ENCODE results near the gene EML4. TPM values are rescaled to one million over a fixed set of nuclear protein-coding genes. Genes with fewer than 3 reads are reported as not detected.

EML4 gene
- total and polyA plus RNA-seq, 7 experiments from 2014 or later = 64.9 to 167 (median 141) TPM

DNA sequence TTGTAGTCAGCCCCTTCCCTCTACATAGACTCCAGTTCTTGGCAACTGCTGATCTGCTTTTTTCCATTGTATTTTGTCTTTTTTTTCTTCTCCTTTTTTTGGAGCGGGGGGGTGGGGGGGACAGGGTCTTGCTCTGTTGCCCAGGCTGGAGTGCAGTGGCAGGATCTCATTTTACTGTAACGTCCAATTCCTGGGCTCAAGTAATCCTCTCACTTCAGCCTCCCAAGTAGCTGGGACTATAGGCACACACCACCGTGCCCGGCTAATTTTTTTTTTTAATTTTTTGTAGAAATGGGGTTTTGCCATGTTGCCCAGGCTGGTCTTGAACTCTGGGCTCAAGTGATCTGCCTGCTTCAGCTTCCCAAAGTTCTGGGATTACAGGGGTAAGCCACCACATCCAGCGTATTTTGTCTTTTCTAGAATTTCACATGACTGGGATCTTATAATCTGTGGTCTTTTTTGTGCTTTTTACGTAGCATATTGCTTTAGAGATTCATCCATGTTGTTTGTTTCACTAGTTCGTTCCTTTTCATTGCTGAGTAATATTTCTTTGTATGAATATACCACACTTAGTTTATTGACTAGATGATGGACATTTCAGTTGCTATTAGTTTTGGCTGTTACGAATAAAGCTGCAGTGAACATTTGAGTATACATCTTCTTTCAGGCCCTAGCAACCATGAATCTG is 17.9 kb downstream of the EML4 start:
- no peak for ATAC-seq
- Mint-ChIP-seq H3K4me3 (peak overlapping the region in 1 of 10 donors; percentile 14), H3K27me3 (no peaks in the 10 kb centered on the region), H3K27ac (peak overlapping the region in 5 of 9 donors; percentile 53 to 80 (median 64)), H3K36me3 (peaks cover 0 to 20% (median 8%) of the 10 kb centered on the region in 5 donors), H3K9me3 (no peaks in the 10 kb centered on the region), H3K4me1 (peaks cover 36 to 91% (median 67%) of the 10 kb centered on the region in 7 donors)
- peaks cover 0 to 3% (median 0%) of the 10 kb centered on the region in 3 experiments for H3K36me3 ChIP-seq (ENCODE audit: control insufficient read depth in 2 of 3, insufficient read depth in 3 of 3, low read length in 3 of 3)
- H3K9me3 ChIP-seq (ENCODE audit: control insufficient read depth in 2 of 3, low read length in 3 of 3) = no peaks in the 10 kb centered on the region
- intact Hi-C loops (cut with micrococcal nuclease) = loop anchor here in 1 of 2 donors (1.0 kb wide), 1 partner anchor 9 kb away; no protein-coding TSS in a partner anchor
- no peaks in the 10 kb centered on the region for H3K27me3 ChIP-seq (ENCODE audit: control insufficient read depth in 2 of 2, insufficient read depth in 2 of 2, low read length in 2 of 2)
- H3K27ac ChIP-seq (ENCODE audit: low read depth, low read length) = no peak overlapping the region
- peaks cover 40 to 51% of the 10 kb centered on the region in 2 donors for H3K4me1 ChIP-seq (ENCODE audit: control insufficient read depth in 2 of 2, insufficient read depth in 2 of 2, low read length in 2 of 2)
- ChIA-PET CTCF (interaction anchor here (1.3 kb wide), 1 partner anchor 92 kb away, joined by 3 read pairs; no protein-coding TSS in a partner anchor), POLR2A (interaction anchor here (0.8 to 2.5 kb wide), 3 partner anchors 14 to 81 kb away, joined by 3 to 8 read pairs (median 6); no protein-coding TSS in a partner anchor)
- DNase-seq = no peak
- no peak overlapping the region for H3K4me3 ChIP-seq (ENCODE audit: low read length)

DNA sequence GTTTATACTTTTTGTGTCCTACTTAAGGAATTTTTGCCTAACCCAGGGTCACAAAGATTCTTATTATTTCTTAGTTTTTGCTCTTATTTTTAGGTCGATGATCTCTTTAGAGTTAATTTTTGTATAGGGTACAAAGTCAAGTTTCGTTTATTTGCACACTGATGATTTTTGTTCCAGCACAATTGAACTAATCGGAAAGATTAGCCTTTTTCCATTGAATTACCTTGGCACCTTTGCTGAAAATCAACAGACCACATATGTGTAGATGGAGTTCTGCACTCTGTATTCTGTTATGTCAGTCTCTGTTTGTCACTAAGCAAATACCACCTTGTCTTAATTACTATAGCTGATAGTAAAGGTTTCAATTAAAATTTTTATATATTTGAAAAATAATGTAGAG is 18.7 kb downstream of the EML4 start:
- DNase-seq = no peak
- Histone ChIP-seq H3K36me3 (ENCODE audit: control insufficient read depth in 2 of 3, insufficient read depth in 3 of 3, low read length in 3 of 3) (no peaks in the 10 kb centered on the region), H3K9me3 (ENCODE audit: control insufficient read depth in 2 of 3, low read length in 3 of 3) (no peaks in the 10 kb centered on the region), H3K4me3 (ENCODE audit: low read length) (no peak overlapping the region), H3K27me3 (ENCODE audit: control insufficient read depth in 2 of 2, insufficient read depth in 2 of 2, low read length in 2 of 2) (no peaks in the 10 kb centered on the region), H3K4me1 (ENCODE audit: control insufficient read depth in 2 of 2, insufficient read depth in 2 of 2, low read length in 2 of 2) (peaks cover 40 to 50% of the 10 kb centered on the region in 2 donors), H3K27ac (ENCODE audit: low read depth, low read length) (no peak overlapping the region)
- Mint-ChIP-seq H3K27ac (peak overlapping the region in 5 of 9 donors; percentile 30 to 70 (median 53)), H3K4me1 (peaks cover 38 to 91% (median 68%) of the 10 kb centered on the region in 7 donors), H3K9me3 (no peaks in the 10 kb centered on the region), H3K36me3 (peaks cover 0 to 13% (median 8%) of the 10 kb centered on the region in 5 donors), H3K4me3 (peak overlapping the region in 2 of 10 donors; percentile 9 to 14), H3K27me3 (no peaks in the 10 kb centered on the region)
- intact Hi-C loops (cut with micrococcal nuclease) = no loop called here
- ATAC-seq = no peak
- ChIA-PET POLR2A (interaction anchor here (0.6 to 2.5 kb wide), 2 partner anchors 15 to 75 kb away, joined by 3 to 8 read pairs; no protein-coding TSS in a partner anchor), CTCF (no interaction called here)

DNA sequence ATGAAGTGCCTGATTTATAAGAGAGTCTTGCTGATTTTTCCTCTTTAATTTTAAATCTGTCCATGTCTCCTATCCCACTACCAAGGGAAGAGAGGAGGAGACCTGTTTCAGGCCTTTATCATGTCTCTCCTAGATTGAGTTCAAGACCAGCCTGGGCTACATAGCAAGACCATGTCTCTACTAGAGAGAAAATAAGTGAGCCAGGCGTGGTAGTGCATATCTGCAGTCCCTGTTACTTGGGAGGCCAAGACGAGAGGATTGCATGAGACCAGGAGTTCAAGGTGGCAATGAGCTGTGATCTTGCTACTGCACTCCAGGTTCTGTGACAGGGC is 20.0 kb downstream of the EML4 start:
- ChIA-PET CTCF (interaction anchor here (0.6 to 2.8 kb wide), 5 partner anchors 18 to 942 kb away, joined by 3 to 16 read pairs (median 5); no protein-coding TSS in a partner anchor), POLR2A (interaction anchor here (2.5 kb wide), 1 partner anchor 16 kb away, joined by 8 read pairs; no protein-coding TSS in a partner anchor)
- no peak for DNase-seq
- Mint-ChIP-seq H3K27ac (peak overlapping the region in 8 of 9 donors; percentile 21 to 78 (median 49)), H3K36me3 (peaks cover 0 to 13% (median 8%) of the 10 kb centered on the region in 5 donors), H3K27me3 (no peaks in the 10 kb centered on the region), H3K4me1 (peaks cover 41 to 91% (median 70%) of the 10 kb centered on the region in 7 donors), H3K4me3 (peak overlapping the region in 1 of 10 donors; percentile 12), H3K9me3 (no peaks in the 10 kb centered on the region)
- Histone ChIP-seq H3K9me3 (ENCODE audit: control insufficient read depth in 2 of 3, low read length in 3 of 3) (no peaks in the 10 kb centered on the region), H3K4me1 (ENCODE audit: control insufficient read depth in 2 of 2, insufficient read depth in 2 of 2, low read length in 2 of 2) (peaks cover 45 to 53% of the 10 kb centered on the region in 2 donors), H3K27me3 (ENCODE audit: control insufficient read depth in 2 of 2, insufficient read depth in 2 of 2, low read length in 2 of 2) (no peaks in the 10 kb centered on the region), H3K27ac (ENCODE audit: low read depth, low read length) (no peak overlapping the region), H3K4me3 (ENCODE audit: low read length) (no peak overlapping the region), H3K36me3 (ENCODE audit: control insufficient read depth in 2 of 3, insufficient read depth in 3 of 3, low read length in 3 of 3) (no peaks in the 10 kb centered on the region)
- ATAC-seq = no peak
- intact Hi-C loops (cut with micrococcal nuclease) = no loop called here

DNA sequence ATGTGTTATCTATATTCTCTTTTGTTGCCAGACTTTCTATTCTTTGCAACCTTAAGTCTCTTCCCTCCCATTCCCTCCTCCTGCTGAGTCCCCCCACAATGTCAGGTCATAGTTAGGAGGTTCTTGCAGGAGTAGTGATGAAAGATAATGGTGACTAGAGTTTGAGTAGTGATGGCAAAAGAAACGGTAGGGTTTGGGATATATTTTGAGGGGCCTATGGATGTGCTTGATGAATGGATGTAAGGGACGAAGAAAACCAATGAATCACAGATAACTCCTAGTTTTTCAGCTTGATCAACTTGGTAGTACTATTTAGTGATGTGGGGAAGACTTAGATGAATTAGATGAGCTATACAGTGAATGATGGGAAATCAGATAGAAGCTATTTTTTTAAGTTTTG is 21.0 kb downstream of the EML4 start:
- Mint-ChIP-seq H3K4me1 (peaks cover 37 to 91% (median 75%) of the 10 kb centered on the region in 7 donors), H3K27me3 (no peaks in the 10 kb centered on the region), H3K9me3 (no peaks in the 10 kb centered on the region), H3K4me3 (peak overlapping the region in 7 of 10 donors; percentile 1 to 31 (median 15)), H3K27ac (peak overlapping the region in 8 of 9 donors; percentile 2 to 71 (median 26)), H3K36me3 (peaks cover 0 to 15% (median 8%) of the 10 kb centered on the region in 5 donors)
- H3K27ac ChIP-seq (ENCODE audit: low read depth, low read length) = peak overlapping the region; percentile 32
- intact Hi-C loops (cut with micrococcal nuclease) = loop anchor here in 1 of 2 donors (1.0 kb wide), 1 partner anchor 10 kb away; no protein-coding TSS in a partner anchor
- H3K4me1 ChIP-seq (ENCODE audit: control insufficient read depth in 2 of 2, insufficient read depth in 2 of 2, low read length in 2 of 2) = peaks cover 39 to 43% of the 10 kb centered on the region in 2 donors
- H3K36me3 ChIP-seq (ENCODE audit: control insufficient read depth in 2 of 3, insufficient read depth in 3 of 3, low read length in 3 of 3) = no peaks in the 10 kb centered on the region
- no peaks in the 10 kb centered on the region for H3K9me3 ChIP-seq (ENCODE audit: control insufficient read depth in 2 of 3, low read length in 3 of 3)
- DNase-seq (no peak), ATAC-seq (no peak)
- H3K27me3 ChIP-seq (ENCODE audit: control insufficient read depth in 2 of 2, insufficient read depth in 2 of 2, low read length in 2 of 2) = no peaks in the 10 kb centered on the region
- ChIA-PET POLR2A (interaction anchor here (0.8 to 2.2 kb wide), 2 partner anchors 19 to 81 kb away, joined by 6 to 8 read pairs; no protein-coding TSS in a partner anchor), CTCF (interaction anchor here (1.0 to 2.8 kb wide), 5 partner anchors 17 to 95 kb away, joined by 3 to 16 read pairs (median 4); no protein-coding TSS in a partner anchor)
- no peak overlapping the region for H3K4me3 ChIP-seq (ENCODE audit: low read length)

DNA sequence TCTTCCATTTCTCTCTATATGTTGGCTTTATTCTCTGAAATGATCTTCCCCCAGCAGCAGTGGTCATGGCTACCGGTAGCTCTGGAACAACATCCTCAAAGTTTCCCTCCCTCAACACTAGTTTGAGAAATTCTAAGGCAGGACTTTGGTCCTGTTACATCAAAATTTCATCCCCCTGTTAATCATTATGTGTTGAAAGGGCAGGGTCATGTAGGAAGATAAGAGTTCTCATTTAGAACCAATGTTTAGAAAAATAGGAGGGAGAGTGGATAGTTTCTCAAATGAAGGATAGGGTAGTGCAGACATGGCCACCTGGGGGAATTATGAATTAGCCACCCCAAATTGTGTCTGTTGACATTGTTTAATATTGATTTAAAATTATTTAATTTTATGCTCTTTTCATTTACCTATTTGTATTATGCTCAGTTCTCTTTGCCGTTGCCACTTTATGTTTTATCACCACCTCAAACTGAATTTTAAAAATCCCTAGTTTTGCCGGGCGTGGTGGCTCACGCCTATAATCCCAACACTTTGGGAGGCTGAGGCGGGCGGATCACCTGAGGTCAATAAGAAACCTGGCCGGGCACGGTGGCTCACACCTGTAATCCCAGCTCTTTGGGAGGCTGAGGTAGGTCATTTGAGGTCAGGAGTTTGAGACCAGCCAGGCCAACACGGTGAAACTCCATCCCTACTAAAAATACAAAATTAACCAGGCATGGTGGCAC is 22.3 kb downstream of the EML4 start:
- H3K9me3 Mint-ChIP-seq = no peaks in the 10 kb centered on the region
- no peaks in the 10 kb centered on the region for H3K27me3 Mint-ChIP-seq
- ATAC-seq (no peak), DNase-seq (no peak)
- H3K4me3 Mint-ChIP-seq = peak overlapping the region in 8 of 10 donors; percentile 6 to 55 (median 30)
- Histone ChIP-seq H3K36me3 (ENCODE audit: control insufficient read depth in 2 of 3, insufficient read depth in 3 of 3, low read length in 3 of 3) (no peaks in the 10 kb centered on the region), H3K27me3 (ENCODE audit: control insufficient read depth in 2 of 2, insufficient read depth in 2 of 2, low read length in 2 of 2) (no peaks in the 10 kb centered on the region), H3K27ac (ENCODE audit: low read depth, low read length) (no peak overlapping the region), H3K4me3 (ENCODE audit: low read length) (no peak overlapping the region), H3K4me1 (ENCODE audit: control insufficient read depth in 2 of 2, insufficient read depth in 2 of 2, low read length in 2 of 2) (peaks cover 37 to 41% of the 10 kb centered on the region in 2 donors), H3K9me3 (ENCODE audit: control insufficient read depth in 2 of 3, low read length in 3 of 3) (no peaks in the 10 kb centered on the region)
- ChIA-PET POLR2A (interaction anchor here (2.2 kb wide), 1 partner anchor 21 kb away, joined by 8 read pairs; no protein-coding TSS in a partner anchor), CTCF (interaction anchor here (1.5 to 2.8 kb wide), 3 partner anchors 18 to 96 kb away, joined by 3 to 16 read pairs (median 4); no protein-coding TSS in a partner anchor)
- peaks cover 37 to 91% (median 84%) of the 10 kb centered on the region in 7 donors for H3K4me1 Mint-ChIP-seq
- H3K27ac Mint-ChIP-seq = peak overlapping the region in 8 of 9 donors; percentile 55 to 91 (median 81)
- peaks cover 0 to 13% (median 8%) of the 10 kb centered on the region in 5 donors for H3K36me3 Mint-ChIP-seq
- intact Hi-C loops (cut with micrococcal nuclease) = no loop called here

DNA sequence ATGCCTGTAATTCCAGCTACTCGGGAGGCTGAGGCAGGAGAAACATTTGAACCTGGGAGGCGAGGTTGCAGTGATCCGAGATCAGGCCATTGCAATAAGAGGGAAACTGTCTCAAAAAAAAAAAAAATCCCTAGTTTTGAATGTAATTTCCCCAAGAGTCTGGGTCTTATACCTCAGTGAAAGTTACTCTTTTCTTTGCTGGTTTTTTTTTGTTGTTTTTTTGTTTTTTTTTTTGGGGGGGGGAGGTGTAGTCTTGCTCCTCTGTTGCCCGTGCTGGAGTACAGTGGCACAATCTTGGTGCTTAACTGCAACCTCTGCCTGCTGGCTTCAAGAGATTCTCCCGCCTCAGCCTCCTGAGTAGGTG is 22.8 kb downstream of the EML4 start:
- Mint-ChIP-seq H3K9me3 (no peaks in the 10 kb centered on the region), H3K4me1 (peaks cover 42 to 93% (median 87%) of the 10 kb centered on the region in 7 donors), H3K27ac (peak overlapping the region in 8 of 9 donors; percentile 25 to 91 (median 81)), H3K27me3 (no peaks in the 10 kb centered on the region), H3K36me3 (peaks cover 0 to 16% (median 8%) of the 10 kb centered on the region in 5 donors), H3K4me3 (peak overlapping the region in 1 of 10 donors; percentile 12)
- Histone ChIP-seq H3K9me3 (ENCODE audit: control insufficient read depth in 2 of 3, low read length in 3 of 3) (no peaks in the 10 kb centered on the region), H3K27me3 (ENCODE audit: control insufficient read depth in 2 of 2, insufficient read depth in 2 of 2, low read length in 2 of 2) (no peaks in the 10 kb centered on the region), H3K4me1 (ENCODE audit: control insufficient read depth in 2 of 2, insufficient read depth in 2 of 2, low read length in 2 of 2) (peaks cover 40 to 47% of the 10 kb centered on the region in 2 donors), H3K4me3 (ENCODE audit: low read length) (no peak overlapping the region), H3K36me3 (ENCODE audit: control insufficient read depth in 2 of 3, insufficient read depth in 3 of 3, low read length in 3 of 3) (no peaks in the 10 kb centered on the region), H3K27ac (ENCODE audit: low read depth, low read length) (no peak overlapping the region)
- ChIA-PET CTCF (no interaction called here), POLR2A (no interaction called here)
- intact Hi-C loops (cut with micrococcal nuclease) = no loop called here
- DNase-seq (no peak), ATAC-seq (no peak)
